H1 (cell line): Measurements from ENCODE around the gene CEND1. TPM values are rescaled to one million over a fixed set of nuclear protein-coding genes. Genes with fewer than 3 reads are reported as not detected.

Source experiments
- FOSL1 ChIP-seq: IDR thresholded peaks from 2 replicates; pipeline ENCODE4 v1.6.1; 2011; ENCODE audit warnings: mild to moderate bottlenecking, low read depth, low read length, moderate library complexity; ENCODE audit not compliant: insufficient read depth
- MAFK ChIP-seq: IDR thresholded peaks from 2 replicates; pipeline ENCODE4 v1.6.1; 2012; ENCODE audit warnings: low read depth, mild to moderate bottlenecking, improper control_type of control experiment, low read length
- NRF1 ChIP-seq: IDR thresholded peaks from 2 replicates; pipeline ENCODE4 v1.6.1; 2011; ENCODE audit warnings: mild to moderate bottlenecking, low read depth, low read length, improper control_type of control experiment
- PHF8 ChIP-seq: fragments of 200-600 bp; sonication (generic); conservative IDR thresholded peaks from 2 replicates; pipeline ENCODE4 v1.7.1; 2012; ENCODE audit warnings: low read depth, mild to moderate bottlenecking, inconsistent platforms, low read length, moderate library complexity
- SIN3A ChIP-seq, 2 experiments: IDR thresholded peaks in 1 of 2; conservative IDR thresholded peaks in 1 of 2; 2 replicates each; pipeline ENCODE4 v1.6.1; 2011 to 2012; ENCODE audit warnings: low read length in 2 of 2, improper control_type of control experiment in 1 of 2, low read depth in 1 of 2, mild to moderate bottlenecking in 1 of 2
- TBP ChIP-seq: IDR thresholded peaks from 2 replicates; pipeline ENCODE4 v1.6.1; 2011; ENCODE audit warnings: low read depth, low read length, improper control_type of control experiment
- polyA plus RNA-seq, 7 experiments: library from polyadenylated mRNA; depleted of rRNA in 3 of 7; stranded (reverse) in 5 of 7; unstranded in 2 of 7; fragments of >200 nt in 5 of 7; fragments of 200-250 nt in 2 of 7; gene quantifications; 1 replicate in 5 of 7; 2 replicates in 1 of 7; 4 replicates in 1 of 7; pipeline versions ENCODE4 v1.2.1 to v1.2.3, GENCODE V29; 2011 to 2013; ENCODE audit warnings: missing spikeins in 2 of 7, mixed read lengths in 2 of 7
- total RNA-seq: library from RNA; stranded (reverse); fragmentation: NEBNext Ultra II Directional; extraction: Animal tissue kit (Norgen Biotek cat#: 25700); gene quantifications from 2 replicates; pipeline ENCODE4 v1.2.1, GENCODE V29; 2021

CEND1 gene
- total and polyA plus RNA-seq, 2 of the 8 experiments (the other 6 are each of a cell fraction or from before 2014, with no cell fraction given), result 0.82 to 5.0 TPM

DNA sequence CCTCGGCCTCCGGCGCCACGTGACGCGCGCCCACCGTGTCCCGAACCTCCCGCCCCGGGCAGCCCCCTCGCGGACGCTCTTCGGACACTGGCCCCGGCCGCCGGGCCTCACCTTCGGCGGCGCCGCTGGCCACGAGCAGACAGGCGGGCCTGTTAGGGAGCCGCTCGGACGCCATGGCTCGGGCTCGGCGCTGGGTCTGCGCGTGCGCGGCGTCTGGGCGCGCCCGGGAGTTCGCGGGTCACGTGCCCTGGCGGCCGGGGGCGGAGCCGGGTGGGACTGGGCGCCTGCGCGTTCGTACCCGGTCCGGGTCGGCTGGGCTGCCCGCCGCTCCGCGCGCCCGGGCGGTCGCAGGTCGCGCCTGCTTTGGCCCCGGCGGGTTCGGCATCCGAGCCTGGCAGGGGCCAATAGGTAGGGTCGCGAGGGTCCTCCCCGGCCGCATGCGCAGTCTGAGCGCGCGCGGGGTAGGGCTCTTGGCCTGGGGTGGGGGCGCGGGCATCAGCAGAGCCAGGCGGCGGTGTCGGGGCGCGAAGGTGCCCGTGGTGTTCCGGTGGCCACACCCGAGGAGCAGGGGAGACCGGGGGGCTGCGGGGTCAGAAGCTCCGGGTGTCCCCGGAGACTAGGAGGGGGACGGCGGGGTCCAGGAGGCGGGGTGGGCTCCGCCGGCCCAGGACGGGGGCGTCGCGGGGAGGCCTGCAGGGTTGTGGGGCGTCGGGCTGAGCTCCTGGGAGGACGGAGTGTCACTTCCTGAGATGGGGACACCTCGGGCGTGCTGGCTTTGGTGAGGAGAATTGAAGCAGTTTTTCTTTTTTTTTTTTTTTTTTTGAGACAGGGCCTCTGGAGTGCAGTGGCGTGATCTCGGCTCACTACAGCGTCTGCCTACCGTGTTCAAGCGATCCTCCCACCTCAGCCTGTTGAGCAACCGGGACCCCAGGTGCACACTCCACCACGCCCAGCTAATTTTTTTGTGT is 12.3 kb downstream of the CEND1 start, which contains the start of gene GATD1 (continued):
- peak in 1 of 2 experiments; percentile 73; a peak in 2 of 4 replicates for TF ChIP-seq SIN3A (conservative IDR thresholded peaks at IDR 0.05 in 1 of 2, IDR thresholded peaks at IDR 0.05 in 1 of 2; ENCODE audit: low read depth in 1 of 2, low read length in 2 of 2)
- 0 out of 2 replicates have a peak, but pooled peaks have one; percentile 3 for TF ChIP-seq FOSL1
- peak; percentile 50; the same call in 1 of the 2 replicates for TF ChIP-seq TBP
- TF ChIP-seq MAFK, result no peak
- peak; percentile 93 for TF ChIP-seq PHF8
- peak; percentile 60 for TF ChIP-seq NRF1
